K562 (cell line): Measurements from ENCODE around the gene DNMBP. TPM values are rescaled to one million over a fixed set of nuclear protein-coding genes. Genes with fewer than 3 reads are reported as not detected.

ENCODE experiments used
- ARNT ChIP-seq, 2 experiments: fragments of 450-650 bp; IDR thresholded peaks; 2 replicates each; pipeline ENCODE4 v1.6.1; 2016; ENCODE audit warnings: mild to moderate bottlenecking in 1 of 2
- ELF1 ChIP-seq: fragments of 200-800 bp; sonication (Bioruptor generic); IDR thresholded peaks from 2 replicates; pipeline ENCODE4 v1.6.1; 2016; ENCODE audit warnings: missing genetic modification characterization, missing compliant biosample characterization
- FOXP4 ChIP-seq: sonication (generic); formaldehyde crosslinking; IDR thresholded peaks from 2 replicates; pipeline ENCODE4 v1.8.0; 2022; ENCODE audit warnings: mild to moderate bottlenecking, missing genetic modification reagents, borderline replicate concordance
- GTF2F1 ChIP-seq: IDR thresholded peaks from 2 replicates; pipeline ENCODE4 v1.6.1; 2011; ENCODE audit warnings: low read depth, low read length, improper control_type of control experiment
- HINFP ChIP-seq: fragments of 450-650 bp; conservative IDR thresholded peaks from 2 replicates; pipeline ENCODE4 v1.6.1; 2016; ENCODE audit warnings: missing genetic modification characterization, low read depth, mild to moderate bottlenecking, control low read depth, missing compliant biosample characterization
- PHF21A ChIP-seq: fragments of 450-650 bp; IDR thresholded peaks from 2 replicates; pipeline ENCODE4 v1.6.1; 2017; ENCODE audit warnings: low read depth, borderline replicate concordance
- SAP30 ChIP-seq: fragments of 200-600 bp; sonication (generic); IDR thresholded peaks from 2 replicates; pipeline ENCODE4 v1.6.1; 2012; ENCODE audit warnings: borderline replicate concordance, low read depth, mild to moderate bottlenecking, moderate library complexity, low read length, control low read depth, inconsistent platforms; ENCODE audit not compliant: insufficient read depth, poor library complexity, severe bottlenecking
- YY1 ChIP-seq, 3 experiments: IDR thresholded peaks; 2 replicates each; pipeline ENCODE4 v1.6.1; 2011; ENCODE audit warnings: low read length in 2 of 3, mild to moderate bottlenecking in 2 of 3, moderate library complexity in 2 of 3, borderline replicate concordance in 1 of 3, control low read depth in 1 of 3, low read depth in 1 of 3; ENCODE audit not compliant: insufficient read depth in 3 of 3, insufficient replicate concordance in 2 of 3, control insufficient read depth in 1 of 3, insufficient read length in 1 of 3; ENCODE audit errors: extremely low read depth in 1 of 3
- ZNF232 ChIP-seq: sonication (generic); formaldehyde crosslinking; IDR thresholded peaks from 2 replicates; pipeline ENCODE4 v1.8.0; 2022; ENCODE audit warnings: mild to moderate bottlenecking, missing genetic modification reagents
- polyA plus RNA-seq, 8 experiments: library from polyadenylated mRNA; depleted of rRNA in 4 of 8; stranded (reverse) in 5 of 8; unstranded in 3 of 8; fragments of >200 nt; fragmentation: Nextera tagmentation in 2 of 8; fragmentation: Illumina TruSeq in 1 of 8; extraction: Ambion mirVana in 2 of 8; extraction: Trizol in 1 of 8; gene quantifications; 2 replicates each; pipeline versions ENCODE4 v1.2.1 to v1.2.3, GENCODE V29; 2011 to 2014; ENCODE audit warnings: inconsistent platforms in 1 of 8, missing spikeins in 1 of 8
- total RNA-seq, 7 experiments: library from RNA; depleted of rRNA in 6 of 7; stranded (reverse); fragments of >200 nt in 6 of 7; fragmentation: Illumina TruSeq in 2 of 7; extraction: Trizol in 2 of 7; gene quantifications; 2 replicates each; pipeline versions ENCODE4 v1.2.1 to v1.2.3, GENCODE V29; 2011 to 2021; ENCODE audit warnings: low replicate concordance in 1 of 7
- TF ChIP-seq, protein P1 (sequence below): fragments of 250-450 bp; sonication (Bioruptor Pico); IDR thresholded peaks from 2 replicates; pipeline ENCODE4 v1.9.0; 2021; ENCODE audit warnings: mild to moderate bottlenecking

DNMBP gene
- total and polyA plus RNA-seq, 9 of the 15 experiments (the other 6 are each of a cell fraction or from before 2014, with no cell fraction given) = 0.83 to 3.7 (median 2.2) TPM

DNA sequence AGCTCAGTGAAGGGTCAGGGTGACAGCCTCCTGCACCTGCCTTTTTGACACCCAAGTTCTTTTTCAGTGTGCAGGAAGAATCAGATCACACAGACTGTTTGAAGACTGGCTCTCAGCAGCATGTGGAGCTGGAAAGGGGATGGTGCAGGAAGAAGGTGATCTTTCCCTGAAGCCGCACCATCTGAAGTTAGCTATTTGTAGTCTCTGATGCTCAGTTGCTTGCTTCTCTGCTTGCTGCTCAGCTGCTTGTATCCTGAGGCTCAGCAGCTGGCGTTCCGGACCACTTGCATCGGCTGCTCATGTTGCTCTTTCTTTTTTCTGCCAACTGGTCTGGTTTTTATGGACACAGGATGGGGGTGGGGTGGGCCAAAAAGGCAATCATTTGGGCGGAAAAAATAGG, 15.8 kb upstream of the DNMBP start (continued):
- TF ChIP-seq HINFP (tag) = no peak
- no peak for TF ChIP-seq SAP30
- TF ChIP-seq PHF21A = no peak
- TF ChIP-seq YY1 (IDR thresholded peaks at IDR 0.05; ENCODE audit: borderline replicate concordance in 1 of 3, control insufficient read depth in 1 of 3, extremely low read depth in 1 of 3, insufficient read depth in 3 of 3, insufficient read length in 1 of 3, insufficient replicate concordance in 2 of 3, low read depth in 1 of 3, low read length in 2 of 3) = no peak
- TF ChIP-seq GTF2F1 = no peak
- TF ChIP-seq ELF1 (tag) = no peak
- TF ChIP-seq, protein P1, sequence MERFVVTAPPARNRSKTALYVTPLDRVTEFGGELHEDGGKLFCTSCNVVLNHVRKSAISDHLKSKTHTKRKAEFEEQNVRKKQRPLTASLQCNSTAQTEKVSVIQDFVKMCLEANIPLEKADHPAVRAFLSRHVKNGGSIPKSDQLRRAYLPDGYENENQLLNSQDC (CRISPR knock-in tag) = no peak
- no peak for TF ChIP-seq FOXP4 (CRISPR knock-in tag)
- TF ChIP-seq ARNT (IDR thresholded peaks at IDR 0.05) = no peak
- TF ChIP-seq ZNF232 (CRISPR knock-in tag) = no peak
